GM23248 (cell line): ENCODE results near the gene AGFG1. TPM values are rescaled to one million over a fixed set of nuclear protein-coding genes. Genes with fewer than 3 reads are reported as not detected.

ENCODE experiments used
- DNase-seq: peaks from one replicate; pipeline ENCODE4 v3.0.0-alpha.2; 2015
- H2AFZ ChIP-seq: fragments of 200-600 bp; sonication (generic); 2 replicates; pipeline ENCODE4 v1.6.1; 2016; ENCODE audit warnings: antibody characterized with exemption
- H3F3A ChIP-seq: fragments of 200-600 bp; sonication (generic); 2 replicates; pipeline ENCODE4 v1.6.1; 2016; ENCODE audit warnings: mild to moderate bottlenecking, antibody characterized with exemption, mixed run types; ENCODE audit not compliant: insufficient read depth
- H3K27ac ChIP-seq: fragments of 200-600 bp; sonication (generic); 2 replicates; pipeline ENCODE4 v1.5.1; 2016; ENCODE audit warnings: mild to moderate bottlenecking
- H3K27me3 ChIP-seq: fragments of 200-600 bp; sonication (generic); replicated peaks from 2 replicates; pipeline ENCODE4 v1.6.1; 2016; ENCODE audit warnings: mild to moderate bottlenecking; ENCODE audit not compliant: insufficient read depth
- H3K36me3 ChIP-seq: fragments of 200-600 bp; sonication (generic); 2 replicates; pipeline ENCODE4 v1.6.1; 2016; ENCODE audit warnings: low read depth, mild to moderate bottlenecking
- H3K4me1 ChIP-seq: fragments of 200-600 bp; sonication (generic); 2 replicates; pipeline ENCODE4 v1.6.1; 2016; ENCODE audit warnings: mild to moderate bottlenecking; ENCODE audit not compliant: insufficient read depth
- H3K4me2 ChIP-seq: fragments of 200-600 bp; sonication (generic); one replicate; pipeline ENCODE4 v1.6.1; 2016; ENCODE audit warnings: mild to moderate bottlenecking; ENCODE audit not compliant: unreplicated experiment
- H3K4me3 ChIP-seq: fragments of 200-600 bp; sonication (generic); 2 replicates; pipeline ENCODE4 v1.5.1; 2016; ENCODE audit warnings: mild to moderate bottlenecking
- H3K79me2 ChIP-seq: fragments of 200-600 bp; sonication (generic); 2 replicates; pipeline ENCODE4 v1.6.1; 2016; ENCODE audit warnings: mild to moderate bottlenecking; ENCODE audit not compliant: insufficient read depth
- H3K9ac ChIP-seq: fragments of 200-600 bp; sonication (generic); 2 replicates; pipeline ENCODE4 v1.6.1; 2016; ENCODE audit warnings: mild to moderate bottlenecking
- H3K9me2 ChIP-seq: fragments of 200-600 bp; sonication (generic); 2 replicates; pipeline ENCODE4 v1.6.1; 2016; ENCODE audit warnings: mixed run types, mild to moderate bottlenecking, moderate library complexity; ENCODE audit not compliant: insufficient read depth
- H3K9me3 ChIP-seq: fragments of 200-600 bp; sonication (generic); one replicate; pipeline ENCODE4 v1.6.1; 2017; ENCODE audit warnings: low read depth
- H4K20me1 ChIP-seq: fragments of 200-600 bp; sonication (generic); 2 replicates; pipeline ENCODE4 v1.6.0; 2016; ENCODE audit not compliant: insufficient read depth
- EZH2 ChIP-seq: fragments of 200-600 bp; sonication (generic); IDR thresholded peaks from 2 replicates; pipeline ENCODE4 v1.6.1; 2018; ENCODE audit warnings: antibody characterized with exemption, mild to moderate bottlenecking; ENCODE audit not compliant: insufficient read depth, poor library complexity, severe bottlenecking
- EZH2phosphoT487 ChIP-seq: fragments of 200-600 bp; sonication (generic); IDR thresholded peaks from 2 replicates; pipeline ENCODE4 v1.6.1; 2018; ENCODE audit warnings: antibody characterized with exemption, moderate library complexity, mild to moderate bottlenecking, low read depth; ENCODE audit not compliant: insufficient read depth
- WGBS, 2 experiments: methylation state at CpG; one replicate each; pipeline ENCODE4 v1.1.6; 2015 to 2017; ENCODE audit warnings: low lambda C conversion rate in 2 of 2, low coverage in 1 of 2; ENCODE audit errors: missing lambda C conversion rate in 2 of 2; 5-methylcytosine and 5-hydroxymethylcytosine counted together
- in situ Hi-C: fragments of 300-500 bp; cut with MboI; formaldehyde crosslinking; loops from 2 replicates; pipeline ENCODE4 v1.15.0; 2020
- polyA plus RNA-seq: library from polyadenylated mRNA; unstranded; fragments of >200 nt; fragmentation: Nextera tagmentation; extraction: Ambion mirVana; gene quantifications from 2 replicates; pipeline ENCODE4 v1.2.1, GENCODE V29; 2016
- total RNA-seq: library from RNA; depleted of rRNA; stranded (reverse); fragments of >200 nt; shearing (Covaris generic); gene quantifications from 2 replicates; pipeline ENCODE4 v1.2.3, GENCODE V29; 2014

The AGFG1 gene
- total and polyA plus RNA-seq, 2 experiments from 2014 or later, result 16.5 to 144 TPM

DNA sequence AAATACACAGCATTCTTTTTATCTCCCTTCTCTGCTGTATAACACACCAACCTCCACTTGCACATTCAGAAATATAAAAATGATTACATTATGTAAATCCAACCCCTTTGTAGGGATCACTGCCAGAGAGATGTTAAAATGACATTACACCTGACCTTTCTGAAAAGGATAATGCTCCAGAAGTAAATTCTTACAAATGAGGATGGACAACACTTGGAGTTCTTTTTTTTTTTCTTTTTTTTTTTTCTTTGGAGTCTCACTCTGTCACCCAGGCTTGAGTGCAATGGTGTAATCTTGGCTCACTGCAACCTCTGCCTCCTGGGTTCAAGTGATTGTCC, 20.3 kb upstream of the AGFG1 start:
- Histone ChIP-seq H3K4me1 (peaks cover 18% of the 10 kb centered on the region), H3K79me2 (no peaks in the 10 kb centered on the region), H4K20me1 (no peaks in the 10 kb centered on the region), H2AFZ (no peak overlapping the region), H3K27ac (no peak overlapping the region), H3K27me3 (no peaks in the 10 kb centered on the region), H3K4me2 (no peak overlapping the region), H3K9me2 (no peaks in the 10 kb centered on the region), H3K36me3 (no peaks in the 10 kb centered on the region), H3F3A (peaks cover 21% of the 10 kb centered on the region), H3K9me3 (no peaks in the 10 kb centered on the region), H3K9ac (no peak overlapping the region), H3K4me3 (no peak overlapping the region)
- DNase-seq, result no peak
- in situ Hi-C loops, result no loop called here
- no peak for TF ChIP-seq EZH2
- TF ChIP-seq EZH2phosphoT487, result no peak

DNA sequence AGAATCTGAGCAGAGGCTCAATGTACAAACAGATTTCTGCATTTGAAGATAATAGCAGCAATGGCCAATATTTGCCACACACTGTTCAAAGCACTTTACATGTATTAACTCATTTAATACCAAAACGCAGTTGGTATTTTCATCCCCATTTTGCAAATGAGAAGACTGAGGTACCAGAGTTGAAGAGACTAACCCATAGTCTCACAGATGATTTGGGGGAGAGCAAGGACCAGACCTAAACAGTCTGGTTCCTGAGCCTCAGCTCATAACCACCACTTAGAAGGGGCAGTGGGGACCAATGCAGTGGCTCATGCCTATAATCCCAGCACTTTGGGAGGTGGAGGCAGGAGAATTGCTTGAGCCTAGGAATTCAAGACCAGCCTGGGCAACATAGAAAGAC, 18.1 kb upstream of the AGFG1 start:
- Histone ChIP-seq H3K79me2 (no peaks in the 10 kb centered on the region), H3K27me3 (no peaks in the 10 kb centered on the region), H3K4me3 (no peak overlapping the region), H3K9me2 (no peaks in the 10 kb centered on the region), H3K9ac (no peak overlapping the region), H3F3A (no peaks in the 10 kb centered on the region; the same call in 1 of the 2 replicates), H2AFZ (no peak overlapping the region), H4K20me1 (no peaks in the 10 kb centered on the region), H3K4me1 (no peaks in the 10 kb centered on the region), H3K9me3 (no peaks in the 10 kb centered on the region), H3K27ac (no peak overlapping the region), H3K36me3 (no peaks in the 10 kb centered on the region), H3K4me2 (no peak overlapping the region)
- DNase-seq, result no peak
- TF ChIP-seq EZH2, result no peak
- 96 to 97% methylated on average over 1 of the region's 1 CpG for WGBS, 2 experiments
- in situ Hi-C loops, result no loop called here

DNA sequence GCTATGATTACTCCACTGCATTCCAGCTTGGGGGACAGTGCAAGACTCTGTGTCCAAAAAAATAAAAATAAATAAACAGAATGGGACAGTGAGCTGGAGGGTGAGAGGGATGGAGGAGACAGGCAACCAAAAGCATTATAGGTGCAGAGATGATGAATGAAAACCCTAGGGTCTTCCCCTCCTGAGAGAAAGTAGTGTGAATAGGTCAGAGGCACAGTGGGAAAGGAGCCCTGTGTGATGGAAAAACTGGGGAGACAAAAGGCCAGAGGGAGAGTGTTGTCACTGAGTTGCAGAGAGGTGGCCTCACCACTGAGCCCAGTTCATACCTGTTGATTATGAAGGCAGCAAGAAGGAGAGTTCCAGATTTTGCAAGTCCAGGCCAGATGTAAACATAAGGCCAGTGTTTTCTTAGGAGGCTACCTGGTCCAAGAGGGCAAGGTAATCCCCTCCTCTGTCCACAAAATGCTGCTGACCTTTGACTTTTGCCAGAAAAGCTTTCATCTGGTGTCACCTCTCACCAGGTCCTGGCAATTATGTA, 17.6 kb upstream of the AGFG1 start:
- H3K27me3 ChIP-seq, result no peaks in the 10 kb centered on the region
- H3F3A ChIP-seq, result no peaks in the 10 kb centered on the region; the same call in 1 of the 2 replicates
- H3K4me1 ChIP-seq, result no peaks in the 10 kb centered on the region
- no peak overlapping the region for H3K9ac ChIP-seq
- DNase-seq, result no peak
- no peaks in the 10 kb centered on the region for H3K9me3 ChIP-seq
- H3K79me2 ChIP-seq, result no peaks in the 10 kb centered on the region
- no peak overlapping the region for H3K4me3 ChIP-seq
- H3K4me2 ChIP-seq, result no peak overlapping the region
- no peaks in the 10 kb centered on the region for H3K9me2 ChIP-seq
- no peak overlapping the region for H3K27ac ChIP-seq
- H4K20me1 ChIP-seq, result no peaks in the 10 kb centered on the region
- no peaks in the 10 kb centered on the region for H3K36me3 ChIP-seq
- no peak overlapping the region for H2AFZ ChIP-seq
- TF ChIP-seq EZH2phosphoT487 (no peak), EZH2 (no peak)
- in situ Hi-C loops, result no loop called here

DNA sequence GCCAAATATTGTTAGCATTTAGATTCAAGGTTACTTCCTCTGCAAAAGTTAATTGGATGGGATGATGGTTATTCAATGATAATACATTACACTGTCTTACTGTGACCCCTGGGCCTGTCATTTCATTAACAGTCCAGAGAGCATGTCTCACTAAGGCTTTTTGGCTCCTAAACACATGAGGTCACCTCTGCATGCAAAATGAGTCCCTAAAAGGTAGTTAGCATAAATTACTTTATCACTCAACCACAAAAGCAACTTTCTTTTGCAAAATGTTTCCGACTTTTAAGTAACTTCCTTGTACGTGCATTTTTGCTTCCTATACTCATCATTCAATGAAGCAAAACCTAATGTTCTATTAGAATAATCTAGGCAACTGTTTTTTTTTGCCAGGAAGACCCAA, 16.8 kb upstream of the AGFG1 start:
- in situ Hi-C loops, result no loop called here
- DNase-seq, result no peak

DNA sequence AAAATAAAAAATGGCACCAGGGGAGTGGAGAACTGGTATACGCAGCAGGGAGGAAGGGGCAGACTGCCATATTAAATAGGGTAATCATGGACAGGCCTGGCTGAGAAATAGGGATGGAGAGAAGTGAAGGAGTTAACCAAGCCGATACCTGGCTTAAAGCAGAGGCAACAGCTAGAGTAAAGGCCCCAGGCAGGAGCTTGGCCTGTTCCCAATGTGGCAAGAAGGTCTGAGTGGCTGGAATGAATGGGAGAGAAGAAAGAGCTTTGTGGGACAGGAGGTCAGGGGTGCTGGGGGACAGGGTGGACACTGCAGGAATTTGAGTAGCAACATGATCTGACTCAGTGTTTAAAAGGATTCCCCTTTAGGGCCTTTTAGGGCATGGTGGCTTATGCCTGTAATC, 15.9 kb upstream of the AGFG1 start:
- no peaks in the 10 kb centered on the region for H3K9me2 ChIP-seq
- no peak overlapping the region for H3K27ac ChIP-seq
- no peak for TF ChIP-seq EZH2
- no peak for TF ChIP-seq EZH2phosphoT487
- no peaks in the 10 kb centered on the region for H3K36me3 ChIP-seq
- H4K20me1 ChIP-seq, result no peaks in the 10 kb centered on the region
- peaks cover 13% of the 10 kb centered on the region for H3K4me1 ChIP-seq
- no peak overlapping the region for H3K9ac ChIP-seq
- 94 to 96% methylated on average over 2 of the region's 2 CpGs for WGBS, 2 experiments
- H3K79me2 ChIP-seq, result no peaks in the 10 kb centered on the region
- no peak overlapping the region for H3K4me3 ChIP-seq
- no peaks in the 10 kb centered on the region for H3K27me3 ChIP-seq
- H3K9me3 ChIP-seq, result no peaks in the 10 kb centered on the region
- in situ Hi-C loops, result no loop called here
- DNase-seq, result no peak
- H3F3A ChIP-seq, result peaks cover 11% of the 10 kb centered on the region
- no peak overlapping the region for H2AFZ ChIP-seq
- no peak overlapping the region for H3K4me2 ChIP-seq

More for the DNA sequence above, 16.8 kb upstream of the AGFG1 start:
- Histone ChIP-seq H2AFZ (no peak overlapping the region), H3F3A (peaks cover 5% of the 10 kb centered on the region; the same call in 1 of the 2 replicates), H4K20me1 (no peaks in the 10 kb centered on the region), H3K79me2 (no peaks in the 10 kb centered on the region), H3K9me2 (no peaks in the 10 kb centered on the region), H3K4me3 (no peak overlapping the region), H3K9me3 (no peaks in the 10 kb centered on the region), H3K27me3 (no peaks in the 10 kb centered on the region), H3K4me1 (peaks cover 4% of the 10 kb centered on the region), H3K27ac (no peak overlapping the region), H3K9ac (no peak overlapping the region), H3K4me2 (no peak overlapping the region), H3K36me3 (no peaks in the 10 kb centered on the region)
- 91 to 98% methylated on average over 2 of the region's 2 CpGs for WGBS, 2 experiments
- TF ChIP-seq EZH2phosphoT487, result no peak
- TF ChIP-seq EZH2, result no peak
